MM.1S (cell line): ENCODE data around the gene LRRK1.

Experiments used
- DNase-seq: peaks from one replicate; pipeline ENCODE4 v3.0.0-alpha.2; 2015
- H2AFZ ChIP-seq: fragments of 300-600 bp; sonication (generic); 2 replicates; pipeline ENCODE4 v1.6.0; 2016; ENCODE audit warnings: antibody characterized with exemption, low read length
- H3F3A ChIP-seq: fragments of 300-600 bp; sonication (generic); 2 replicates; pipeline ENCODE4 v1.6.1; 2016; ENCODE audit warnings: mild to moderate bottlenecking, antibody characterized with exemption, low read length, moderate library complexity, mixed read lengths; ENCODE audit not compliant: insufficient read depth
- H3K27ac ChIP-seq: fragments of 300-600 bp; sonication (generic); 2 replicates; pipeline ENCODE4 v1.5.1; 2016; ENCODE audit warnings: mild to moderate bottlenecking, low read length
- H3K27me3 ChIP-seq: fragments of 300-600 bp; sonication (generic); replicated peaks from 2 replicates; pipeline ENCODE4 v1.6.0; 2016; ENCODE audit warnings: low read length; ENCODE audit not compliant: insufficient read depth
- H3K36me3 ChIP-seq: fragments of 300-600 bp; sonication (generic); replicated peaks from 2 replicates; pipeline ENCODE4 v1.6.1; 2016; ENCODE audit warnings: mild to moderate bottlenecking, low read length, mixed read lengths; ENCODE audit not compliant: insufficient read depth
- H3K4me1 ChIP-seq: fragments of 300-600 bp; sonication (generic); 2 replicates; pipeline ENCODE4 v1.6.1; 2016; ENCODE audit warnings: low read length, mixed read lengths
- H3K4me2 ChIP-seq: fragments of 300-600 bp; sonication (generic); 2 replicates; pipeline ENCODE4 v1.6.0; 2016; ENCODE audit warnings: low read depth, low read length
- H3K4me3 ChIP-seq: fragments of 300-600 bp; sonication (generic); 2 replicates; pipeline ENCODE4 v1.5.1; 2016; ENCODE audit warnings: low read length, mixed read lengths
- H3K79me2 ChIP-seq: fragments of 300-600 bp; sonication (generic); 2 replicates; pipeline ENCODE4 v1.6.1; 2016; ENCODE audit warnings: mixed run types, low read length, mixed read lengths
- H3K9ac ChIP-seq: fragments of 300-600 bp; sonication (generic); 2 replicates; pipeline ENCODE4 v1.6.1; 2016; ENCODE audit warnings: low read length, mixed read lengths
- H3K9me2 ChIP-seq: fragments of 300-600 bp; sonication (generic); replicated peaks from 2 replicates; pipeline ENCODE4 v1.6.1; 2016; ENCODE audit warnings: mild to moderate bottlenecking, low read length, mixed read lengths; ENCODE audit not compliant: insufficient read depth
- H3K9me3 ChIP-seq: fragments of 300-600 bp; sonication (generic); replicated peaks from 2 replicates; pipeline ENCODE4 v1.6.1; 2016; ENCODE audit warnings: mild to moderate bottlenecking, low read length, mixed read lengths; ENCODE audit not compliant: insufficient read depth
- H4K20me1 ChIP-seq: fragments of 300-600 bp; sonication (generic); 2 replicates; pipeline ENCODE4 v1.6.1; 2016; ENCODE audit warnings: mild to moderate bottlenecking, low read length, moderate library complexity, mixed read lengths; ENCODE audit not compliant: insufficient read depth
- CTCF ChIP-seq: fragments of 300-600 bp; sonication (generic); IDR thresholded peaks from 2 replicates; pipeline ENCODE4 v1.5.1; 2016; ENCODE audit warnings: antibody characterized with exemption, low read length, mixed read lengths
- EZH2 ChIP-seq: fragments of 300-600 bp; sonication (generic); optimal IDR thresholded peaks from 2 replicates; pipeline ENCODE3; 2017; ENCODE audit warnings: low read depth, mild to moderate bottlenecking, antibody characterized with exemption, low read length, mixed read lengths
- EZH2phosphoT487 ChIP-seq: fragments of 300-600 bp; sonication (generic); IDR thresholded peaks from 2 replicates; pipeline ENCODE4 v1.6.1; 2018; ENCODE audit warnings: antibody characterized with exemption, low read length

Gene LRRK1

GRCh38 chr15:101052031-101052620, 133.0 kb downstream of the LRRK1 start:
- Histone ChIP-seq H3K9me2 (no peaks in the 10 kb centered on the region), H3K4me2 (no peak overlapping the region), H3K9ac (no peak overlapping the region), H3K9me3 (no peaks in the 10 kb centered on the region), H3K4me3 (no peak overlapping the region), H3K79me2 (no peaks in the 10 kb centered on the region), H2AFZ (no peak overlapping the region), H3K27me3 (no peaks in the 10 kb centered on the region), H4K20me1 (no peaks in the 10 kb centered on the region), H3K27ac (no peak overlapping the region), H3K36me3 (no peaks in the 10 kb centered on the region), H3F3A (no peaks in the 10 kb centered on the region), H3K4me1 (no peaks in the 10 kb centered on the region)
- TF ChIP-seq CTCF, result no peak
- TF ChIP-seq EZH2, result no peak
- TF ChIP-seq EZH2phosphoT487, result no peak
- DNase-seq, result no peak

GRCh38 chr15:101052681-101053121, 133.5 kb downstream of the LRRK1 start:
- Histone ChIP-seq H4K20me1 (no peaks in the 10 kb centered on the region), H3K36me3 (no peaks in the 10 kb centered on the region), H3K9me3 (no peaks in the 10 kb centered on the region), H3K27me3 (no peaks in the 10 kb centered on the region), H3K79me2 (no peaks in the 10 kb centered on the region), H3K4me1 (no peaks in the 10 kb centered on the region), H3K9ac (no peak overlapping the region), H3K27ac (no peak overlapping the region), H3K4me3 (no peak overlapping the region), H2AFZ (no peak overlapping the region), H3K9me2 (no peaks in the 10 kb centered on the region), H3K4me2 (no peak overlapping the region), H3F3A (no peaks in the 10 kb centered on the region)
- DNase-seq, result no peak
- no peak for TF ChIP-seq CTCF
- no peak for TF ChIP-seq EZH2phosphoT487
- no peak for TF ChIP-seq EZH2

- H3K79me2 ChIP-seq, result no peaks in the 10 kb centered on the region
- no peaks in the 10 kb centered on the region for H4K20me1 ChIP-seq
- no peaks in the 10 kb centered on the region for H3K9me3 ChIP-seq
- H3K27ac ChIP-seq, result no peak overlapping the region
- no peak for TF ChIP-seq EZH2phosphoT487
- no peak for TF ChIP-seq EZH2
- TF ChIP-seq CTCF, result no peak
- H3K36me3 ChIP-seq, result no peaks in the 10 kb centered on the region
- no peak overlapping the region for H3K4me2 ChIP-seq
- no peak overlapping the region for H3K4me3 ChIP-seq
- DNase-seq, result no peak
- H3K9ac ChIP-seq, result no peak overlapping the region
- no peaks in the 10 kb centered on the region for H3K4me1 ChIP-seq
- no peaks in the 10 kb centered on the region for H3K27me3 ChIP-seq
- H3F3A ChIP-seq, result no peaks in the 10 kb centered on the region
- H2AFZ ChIP-seq, result no peak overlapping the region
- no peaks in the 10 kb centered on the region for H3K9me2 ChIP-seq
Observed at GRCh38 chr15:101053261-101053660, 134.1 kb downstream of the LRRK1 start.

GRCh38 chr15:101054116-101054515, 135.0 kb downstream of the LRRK1 start:
- no peaks in the 10 kb centered on the region for H3K9me3 ChIP-seq
- H3K79me2 ChIP-seq, result no peaks in the 10 kb centered on the region
- no peak overlapping the region for H3K27ac ChIP-seq
- no peak for DNase-seq
- H3K36me3 ChIP-seq, result no peaks in the 10 kb centered on the region
- H3K4me3 ChIP-seq, result no peak overlapping the region
- no peaks in the 10 kb centered on the region for H3K9me2 ChIP-seq
- no peak overlapping the region for H3K4me2 ChIP-seq
- TF ChIP-seq EZH2 (no peak), CTCF (no peak), EZH2phosphoT487 (no peak)
- H4K20me1 ChIP-seq, result no peaks in the 10 kb centered on the region
- no peaks in the 10 kb centered on the region for H3K27me3 ChIP-seq
- H3F3A ChIP-seq, result no peaks in the 10 kb centered on the region
- H3K9ac ChIP-seq, result no peak overlapping the region
- H2AFZ ChIP-seq, result no peak overlapping the region
- no peaks in the 10 kb centered on the region for H3K4me1 ChIP-seq
